Stimulated activated CD8-positive, alpha-beta memory T cell treated with anti-CD3 and anti-CD28 coated beads, Interleukin-7, amount 100 ng/mL, for 1 hour (primary cell): ENCODE results near the gene LDLRAD4.

Experiments used
- DNase-seq, 2 donors: peaks; one replicate each; pipeline ENCODE4 v3.0.0-alpha.2; 2020; ENCODE audit warnings: low read depth in 2 of 2

Gene LDLRAD4

GRCh38 chr18:13550418-13551304 is 332.1 kb downstream of the LDLRAD4 start:
- no peak for DNase-seq

GRCh38 chr18:13551305-13551603 is 332.7 kb downstream of the LDLRAD4 start:
- no peak for DNase-seq

- DNase-seq, result no peak
Measured at GRCh38 chr18:13551841-13552733, 333.5 kb downstream of the LDLRAD4 start.

- no peak for DNase-seq
Measured at GRCh38 chr18:13553449-13553848, 334.9 kb downstream of the LDLRAD4 start.

- DNase-seq, result no peak
Measured at GRCh38 chr18:13555192-13555591, 336.6 kb downstream of the LDLRAD4 start.

- no peak for DNase-seq
Measured at GRCh38 chr18:13555865-13556264, 337.3 kb downstream of the LDLRAD4 start.

- DNase-seq, result no peak
Measured at GRCh38 chr18:13556502-13556901, 337.9 kb downstream of the LDLRAD4 start.

- DNase-seq, result no peak
Measured at GRCh38 chr18:13558124-13558523, 339.6 kb downstream of the LDLRAD4 start.

- no peak for DNase-seq
Measured at GRCh38 chr18:13558790-13559189, 340.2 kb downstream of the LDLRAD4 start.

- no peak for DNase-seq
Measured at GRCh38 chr18:13559754-13560153, 341.2 kb downstream of the LDLRAD4 start.

GRCh38 chr18:13560306-13560705 is 341.7 kb downstream of the LDLRAD4 start:
- no peak for DNase-seq

GRCh38 chr18:13562494-13563029 is 344.0 kb downstream of the LDLRAD4 start:
- DNase-seq, result no peak

- DNase-seq, result no peak
Measured at GRCh38 chr18:13563390-13563805, 344.8 kb downstream of the LDLRAD4 start.

- DNase-seq, result no peak
Measured at GRCh38 chr18:13564579-13564978, 346.0 kb downstream of the LDLRAD4 start.

- DNase-seq, result no peak
Measured at GRCh38 chr18:13565228-13565627, 346.7 kb downstream of the LDLRAD4 start.

GRCh38 chr18:13566941-13567746 is 348.6 kb downstream of the LDLRAD4 start:
- no peak for DNase-seq

- no peak for DNase-seq
Measured at GRCh38 chr18:13568443-13569392, 350.2 kb downstream of the LDLRAD4 start.

GRCh38 chr18:13570216-13570615 is 351.7 kb downstream of the LDLRAD4 start:
- DNase-seq, result no peak

- DNase-seq, result no peak
Measured at GRCh38 chr18:13570856-13571495, 352.4 kb downstream of the LDLRAD4 start.

- no peak for DNase-seq
Measured at GRCh38 chr18:13572148-13572547, 353.6 kb downstream of the LDLRAD4 start.
